Glutamatergic neuron (in vitro differentiated cells): Measurements from ENCODE around the gene ADAMTS8. TPM values are rescaled to one million over a fixed set of nuclear protein-coding genes. Genes with fewer than 3 reads are reported as not detected.

Experiments used
- DNase-seq: peaks from one replicate; pipeline ENCODE4 v3.0.0; 2022
- H3K27ac Mint-ChIP-seq: one replicate; pipeline ENCODE4 v1.8.0; 2020; ENCODE audit warnings: mild to moderate bottlenecking, mixed read lengths, inconsistent platforms; ENCODE audit not compliant: unreplicated experiment
- H3K27me3 Mint-ChIP-seq: one replicate; pipeline ENCODE4 v1.8.0; 2020; ENCODE audit warnings: mild to moderate bottlenecking, moderate library complexity, mixed read lengths, inconsistent platforms; ENCODE audit not compliant: unreplicated experiment
- H3K36me3 Mint-ChIP-seq: one replicate; pipeline ENCODE4 v1.8.0; 2020; ENCODE audit warnings: mild to moderate bottlenecking, mixed read lengths, inconsistent platforms; ENCODE audit not compliant: unreplicated experiment
- H3K4me1 Mint-ChIP-seq: one replicate; pipeline ENCODE4 v1.8.0; 2020; ENCODE audit warnings: mild to moderate bottlenecking, low read depth, mixed read lengths, inconsistent platforms; ENCODE audit not compliant: unreplicated experiment
- H3K4me3 Mint-ChIP-seq: one replicate; pipeline ENCODE4 v1.8.0; 2020; ENCODE audit warnings: mild to moderate bottlenecking, mixed read lengths, inconsistent platforms; ENCODE audit not compliant: unreplicated experiment
- H3K9me3 Mint-ChIP-seq: one replicate; pipeline ENCODE4 v1.8.0; 2020; ENCODE audit warnings: mild to moderate bottlenecking, moderate library complexity, mixed read lengths, inconsistent platforms; ENCODE audit not compliant: unreplicated experiment
- total RNA-seq: library from RNA; stranded (reverse); fragmentation: NEBNext Ultra II Directional; extraction: Animal tissue kit (Norgen Biotek cat#: 25700); gene quantifications from one replicate; pipeline ENCODE4 v1.2.1, GENCODE V29; 2021; ENCODE audit not compliant: unreplicated experiment
- TF ChIP-seq, protein P1 (sequence below): fragments of 200-600 bp; sonication (generic); IDR thresholded peaks from one replicate; pipeline ENCODE4 v1.5.0; 2021; ENCODE audit not compliant: partially characterized antibody, unreplicated experiment

ADAMTS8 gene
- total RNA-seq, 1 donor from 2014 or later, result 0.32 TPM

DNA sequence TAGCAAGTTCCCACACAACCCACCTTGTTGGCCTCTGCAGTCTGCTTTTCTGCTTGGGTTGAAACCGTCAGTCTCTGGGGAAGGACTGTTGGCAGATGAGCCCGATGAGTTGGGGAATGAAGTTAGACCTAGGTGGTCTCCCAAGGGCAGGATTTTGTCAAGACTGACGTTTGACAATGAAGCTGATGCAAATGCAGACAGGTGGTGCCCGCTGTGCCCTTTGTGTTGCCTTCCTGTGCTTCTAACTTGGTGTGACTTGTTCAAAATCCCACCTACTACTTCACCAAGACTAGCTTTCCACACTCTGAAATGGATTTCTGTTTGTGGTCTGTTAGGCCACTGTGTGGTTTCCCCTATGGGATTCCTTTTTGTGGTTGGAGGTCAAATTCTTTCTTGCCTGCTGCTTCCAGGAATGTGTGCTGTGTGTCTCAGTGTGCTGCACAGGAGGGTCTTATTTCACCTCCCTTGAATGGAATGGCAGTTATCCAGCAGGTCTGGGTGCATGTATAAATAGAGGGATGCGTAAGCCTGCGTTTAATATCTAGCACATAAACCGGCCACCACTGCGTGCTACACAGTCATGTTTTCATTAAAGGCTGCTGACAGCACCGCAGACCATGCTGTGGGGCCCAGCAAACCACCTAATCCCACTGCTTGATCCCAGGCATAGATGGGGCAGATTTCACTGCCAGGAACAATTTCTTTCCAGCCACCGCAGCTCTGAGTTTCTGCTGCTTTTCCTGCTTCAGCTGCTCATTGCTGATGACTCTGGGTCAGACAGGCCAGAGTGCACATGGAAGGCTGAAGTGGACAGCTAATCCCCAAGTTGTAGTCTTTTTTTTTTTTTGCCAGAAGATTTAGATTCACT is 44.8 kb downstream of the ADAMTS8 start:
- no peak for DNase-seq
- no peaks in the 10 kb centered on the region for H3K36me3 Mint-ChIP-seq
- TF ChIP-seq, protein P1, sequence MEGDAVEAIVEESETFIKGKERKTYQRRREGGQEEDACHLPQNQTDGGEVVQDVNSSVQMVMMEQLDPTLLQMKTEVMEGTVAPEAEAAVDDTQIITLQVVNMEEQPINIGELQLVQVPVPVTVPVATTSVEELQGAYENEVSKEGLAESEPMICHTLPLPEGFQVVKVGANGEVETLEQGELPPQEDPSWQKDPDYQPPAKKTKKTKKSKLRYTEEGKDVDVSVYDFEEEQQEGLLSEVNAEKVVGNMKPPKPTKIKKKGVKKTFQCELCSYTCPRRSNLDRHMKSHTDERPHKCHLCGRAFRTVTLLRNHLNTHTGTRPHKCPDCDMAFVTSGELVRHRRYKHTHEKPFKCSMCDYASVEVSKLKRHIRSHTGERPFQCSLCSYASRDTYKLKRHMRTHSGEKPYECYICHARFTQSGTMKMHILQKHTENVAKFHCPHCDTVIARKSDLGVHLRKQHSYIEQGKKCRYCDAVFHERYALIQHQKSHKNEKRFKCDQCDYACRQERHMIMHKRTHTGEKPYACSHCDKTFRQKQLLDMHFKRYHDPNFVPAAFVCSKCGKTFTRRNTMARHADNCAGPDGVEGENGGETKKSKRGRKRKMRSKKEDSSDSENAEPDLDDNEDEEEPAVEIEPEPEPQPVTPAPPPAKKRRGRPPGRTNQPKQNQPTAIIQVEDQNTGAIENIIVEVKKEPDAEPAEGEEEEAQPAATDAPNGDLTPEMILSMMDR, result no peak
- no peaks in the 10 kb centered on the region for H3K4me1 Mint-ChIP-seq
- no peak overlapping the region for H3K27ac Mint-ChIP-seq
- peaks cover 2% of the 10 kb centered on the region for H3K9me3 Mint-ChIP-seq
- peaks cover 2% of the 10 kb centered on the region for H3K27me3 Mint-ChIP-seq
- H3K4me3 Mint-ChIP-seq, result no peak overlapping the region

DNA sequence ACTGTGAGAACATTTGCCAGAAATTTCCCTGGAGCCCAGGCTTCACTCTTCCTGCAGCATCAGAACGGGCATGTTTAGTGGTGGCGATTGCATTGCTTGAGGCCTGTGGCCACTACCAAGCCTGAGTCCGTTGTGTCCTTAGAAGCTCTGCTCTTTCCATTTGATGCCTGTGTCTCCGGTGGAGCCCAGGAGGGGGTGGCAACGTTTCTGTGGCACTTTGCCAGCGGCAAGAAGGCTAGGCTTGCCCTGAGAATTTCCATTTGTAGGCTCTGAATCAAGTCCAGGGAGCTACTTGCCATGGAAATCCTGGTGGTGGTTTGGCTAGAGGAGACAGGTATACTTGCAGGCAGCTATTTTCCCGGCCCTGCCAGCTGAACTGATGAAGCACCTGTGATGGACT is 47.1 kb downstream of the ADAMTS8 start:
- Mint-ChIP-seq H3K27ac (no peak overlapping the region), H3K36me3 (no peaks in the 10 kb centered on the region), H3K4me1 (no peaks in the 10 kb centered on the region), H3K4me3 (no peak overlapping the region), H3K9me3 (peaks cover 2% of the 10 kb centered on the region), H3K27me3 (peaks cover 2% of the 10 kb centered on the region)
- DNase-seq, result no peak
- TF ChIP-seq, protein P1, result no peak

DNA sequence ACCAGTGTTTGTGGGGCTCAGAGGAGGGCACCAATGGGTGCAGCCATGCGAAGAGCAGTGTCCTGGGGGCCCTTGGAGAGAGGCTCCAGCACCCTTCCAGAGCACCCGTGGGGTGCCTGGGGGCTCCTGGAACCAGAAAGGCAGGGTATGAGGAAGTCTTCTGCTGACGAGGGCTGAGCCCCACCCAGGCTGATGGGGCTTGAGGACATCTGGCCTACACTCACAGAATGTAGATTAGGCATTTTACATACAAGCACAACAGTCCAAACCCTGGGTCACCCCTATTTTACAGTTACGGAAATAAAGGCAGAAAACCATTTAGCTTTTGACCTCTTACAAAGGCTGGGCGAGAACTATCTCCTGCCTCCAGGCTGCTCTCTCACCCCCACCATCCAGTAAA is 47.6 kb downstream of the ADAMTS8 start:
- no peaks in the 10 kb centered on the region for H3K36me3 Mint-ChIP-seq
- no peak for DNase-seq
- no peak overlapping the region for H3K4me3 Mint-ChIP-seq
- TF ChIP-seq, protein P1, result no peak
- H3K4me1 Mint-ChIP-seq, result no peaks in the 10 kb centered on the region
- no peak overlapping the region for H3K27ac Mint-ChIP-seq
- peaks cover 3% of the 10 kb centered on the region for H3K27me3 Mint-ChIP-seq
- peaks cover 2% of the 10 kb centered on the region for H3K9me3 Mint-ChIP-seq

DNA sequence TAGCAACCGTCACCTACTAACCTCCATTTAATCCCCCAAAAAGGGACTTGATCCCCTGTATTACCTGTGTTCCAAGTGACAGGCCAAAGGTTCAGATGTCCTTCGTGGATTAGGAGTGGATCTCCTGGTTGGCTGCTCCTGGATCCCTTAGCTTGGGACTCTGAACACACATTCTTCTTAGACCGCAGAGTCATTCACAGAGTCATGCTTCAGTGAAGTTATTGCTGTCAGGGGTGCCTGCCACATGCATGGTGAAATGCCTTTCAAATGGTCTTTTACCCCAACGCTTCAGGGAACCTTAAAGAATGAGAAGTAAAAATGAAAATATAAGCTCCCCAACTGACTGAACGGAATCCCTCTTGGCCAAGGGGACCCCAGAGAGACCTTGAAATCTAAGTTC is 49.1 kb downstream of the ADAMTS8 start:
- TF ChIP-seq, protein P1, result no peak
- H3K4me3 Mint-ChIP-seq, result no peak overlapping the region
- peaks cover 2% of the 10 kb centered on the region for H3K9me3 Mint-ChIP-seq
- no peaks in the 10 kb centered on the region for H3K36me3 Mint-ChIP-seq
- no peaks in the 10 kb centered on the region for H3K4me1 Mint-ChIP-seq
- peaks cover 3% of the 10 kb centered on the region for H3K27me3 Mint-ChIP-seq
- no peak overlapping the region for H3K27ac Mint-ChIP-seq
- no peak for DNase-seq

DNA sequence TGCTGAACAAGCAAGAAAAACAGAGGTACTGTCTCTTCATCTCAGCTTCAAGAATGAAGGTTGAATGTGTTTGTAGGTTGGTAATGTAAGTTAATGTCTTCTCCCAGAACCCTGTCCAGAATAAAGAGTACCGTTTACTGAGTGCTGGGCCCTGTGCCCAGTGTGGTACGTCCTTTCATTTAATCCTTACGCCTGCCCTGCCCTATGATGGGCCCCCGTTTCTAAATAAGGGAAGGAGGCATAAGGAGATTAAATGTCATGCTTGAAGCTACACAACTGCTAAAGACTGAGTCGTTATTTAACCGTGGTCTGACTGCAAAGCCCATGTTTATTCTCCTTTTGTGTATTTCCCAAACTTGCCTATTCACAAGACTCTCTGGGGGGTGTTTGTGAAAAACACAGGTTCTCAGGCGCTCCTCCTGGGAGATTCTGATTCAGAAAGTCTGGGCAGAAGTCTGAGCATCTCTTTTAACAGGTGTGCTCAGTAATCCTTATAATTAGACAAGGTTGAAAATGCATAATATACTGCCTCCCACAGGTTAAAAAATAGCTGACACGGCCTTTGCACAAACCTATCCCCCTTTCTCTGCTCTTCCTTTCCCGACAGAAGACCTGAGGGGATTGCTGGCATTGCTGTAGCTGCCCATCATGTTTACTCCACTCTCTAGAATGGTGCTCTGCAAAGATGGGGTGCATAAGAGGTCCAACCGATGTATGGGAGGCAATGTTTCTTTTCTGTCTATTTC is 57.4 kb downstream of the ADAMTS8 start:
- H3K9me3 Mint-ChIP-seq, result no peaks in the 10 kb centered on the region
- H3K4me1 Mint-ChIP-seq, result no peaks in the 10 kb centered on the region
- H3K27me3 Mint-ChIP-seq, result no peaks in the 10 kb centered on the region
- TF ChIP-seq, protein P1, result no peak
- no peak overlapping the region for H3K27ac Mint-ChIP-seq
- DNase-seq, result no peak
- H3K4me3 Mint-ChIP-seq, result no peak overlapping the region
- H3K36me3 Mint-ChIP-seq, result no peaks in the 10 kb centered on the region
